Stimulated activated CD8-positive, alpha-beta memory T cell treated with anti-CD3 and anti-CD28 coated beads, Interleukin-2, amount 100 ng/mL, for 1 hour (primary cell): ENCODE results near the gene CLIP3.
A peak's percentile ranks its signal among the peaks of the same experiment; 100 is the strongest.
"Not testable (repeated sequence)": the region's sequence is repeated elsewhere in the genome, so short reads cannot be mapped to it uniquely, and the experiment has no call there.

Experiments
- DNase-seq, 2 donors: peaks; one replicate each; pipeline ENCODE4 v3.0.0-alpha.2; 2020; ENCODE audit warnings: low read depth in 2 of 2

Gene CLIP3, protein sequence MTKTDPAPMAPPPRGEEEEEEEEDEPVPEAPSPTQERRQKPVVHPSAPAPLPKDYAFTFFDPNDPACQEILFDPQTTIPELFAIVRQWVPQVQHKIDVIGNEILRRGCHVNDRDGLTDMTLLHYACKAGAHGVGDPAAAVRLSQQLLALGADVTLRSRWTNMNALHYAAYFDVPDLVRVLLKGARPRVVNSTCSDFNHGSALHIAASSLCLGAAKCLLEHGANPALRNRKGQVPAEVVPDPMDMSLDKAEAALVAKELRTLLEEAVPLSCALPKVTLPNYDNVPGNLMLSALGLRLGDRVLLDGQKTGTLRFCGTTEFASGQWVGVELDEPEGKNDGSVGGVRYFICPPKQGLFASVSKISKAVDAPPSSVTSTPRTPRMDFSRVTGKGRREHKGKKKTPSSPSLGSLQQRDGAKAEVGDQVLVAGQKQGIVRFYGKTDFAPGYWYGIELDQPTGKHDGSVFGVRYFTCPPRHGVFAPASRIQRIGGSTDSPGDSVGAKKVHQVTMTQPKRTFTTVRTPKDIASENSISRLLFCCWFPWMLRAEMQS

DNA sequence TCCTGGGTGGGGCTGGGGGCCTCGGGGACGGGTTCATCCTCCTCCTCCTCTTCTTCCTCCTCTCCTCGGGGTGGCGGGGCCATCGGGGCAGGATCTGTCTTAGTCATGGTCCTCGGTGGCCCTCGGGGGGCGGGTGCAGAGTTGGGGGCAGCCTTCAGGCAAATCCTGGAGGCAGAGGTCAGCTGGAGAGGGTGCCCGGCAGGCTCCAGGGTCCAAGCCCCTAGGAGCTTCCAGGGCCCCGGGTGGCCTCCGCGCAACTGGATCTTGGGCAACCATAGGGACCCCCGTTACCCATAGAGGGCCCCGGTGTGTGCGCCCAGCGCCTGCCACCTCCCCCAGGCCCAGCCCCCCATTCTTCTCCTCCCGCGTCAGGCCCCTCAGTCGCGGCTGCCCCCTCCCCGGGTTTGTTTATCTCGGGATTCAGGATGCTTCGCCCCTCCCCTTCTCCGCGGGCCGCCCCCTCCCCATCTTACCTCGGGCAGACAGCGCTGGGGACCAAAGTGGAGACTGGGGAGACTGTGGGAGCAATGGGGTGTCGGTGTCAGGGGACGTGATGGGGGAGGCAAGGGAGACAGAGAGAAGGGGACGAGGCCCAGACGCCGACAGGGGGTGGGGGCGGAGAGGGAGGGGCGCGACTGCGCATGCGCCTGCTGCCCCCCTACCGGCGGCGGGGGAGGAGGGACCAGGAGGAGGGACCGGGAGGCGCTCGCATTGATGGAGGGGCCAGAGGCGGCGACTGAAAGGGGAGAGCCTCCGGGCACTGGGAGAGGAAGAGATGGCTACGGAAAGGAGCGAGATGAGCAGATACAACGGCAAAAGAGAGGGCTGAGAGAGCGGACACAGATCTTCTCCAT lies at the start of gene CLIP3:
CLIP3 (minus strand) TSS at position 623 of the 854 bp plus-strand sequence; CDS start at position 107, 516 bp downstream.
- DNase-seq: no peak

DNA sequence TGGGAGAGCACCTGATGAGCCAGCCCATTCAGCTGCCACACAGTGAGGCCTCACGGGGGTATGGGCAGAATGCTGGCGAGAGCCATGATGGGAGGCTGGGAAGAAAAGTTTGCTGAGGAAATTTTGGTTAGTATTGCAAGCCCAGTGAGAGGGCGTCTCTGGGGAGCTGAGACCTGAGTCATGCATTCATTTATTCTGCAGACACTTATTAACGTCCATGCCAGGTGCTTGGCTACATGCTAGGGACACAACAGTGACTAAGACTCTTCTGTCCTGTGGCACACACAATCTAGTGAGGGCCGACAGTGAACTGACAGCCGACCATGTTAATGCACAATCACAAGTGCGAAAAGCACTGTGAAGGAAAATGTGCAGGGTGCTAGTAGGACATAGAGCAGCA lies 49.2 kb upstream of the CLIP3 start:
- no peak for DNase-seq

DNA sequence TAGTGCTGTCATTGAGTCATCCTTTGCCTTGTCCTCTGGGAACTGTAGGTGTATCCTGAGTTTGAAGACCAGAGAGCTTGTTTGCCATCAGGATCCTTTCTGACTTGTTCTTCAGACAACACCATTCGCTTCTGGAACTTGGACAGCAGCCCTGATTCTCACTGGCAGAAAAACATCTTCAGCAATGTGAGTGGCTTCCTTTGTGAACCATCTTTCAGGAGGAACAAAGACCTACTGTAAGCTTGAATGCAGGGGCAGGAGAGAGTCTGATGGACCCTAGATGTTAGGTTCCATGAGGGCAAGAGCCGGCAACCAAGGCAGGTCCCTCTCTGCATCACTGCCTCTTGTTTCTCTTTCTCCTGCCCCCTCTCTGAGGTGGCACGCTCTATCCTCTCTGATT lies 48.7 kb upstream of the CLIP3 start:
- DNase-seq: no peak

DNA sequence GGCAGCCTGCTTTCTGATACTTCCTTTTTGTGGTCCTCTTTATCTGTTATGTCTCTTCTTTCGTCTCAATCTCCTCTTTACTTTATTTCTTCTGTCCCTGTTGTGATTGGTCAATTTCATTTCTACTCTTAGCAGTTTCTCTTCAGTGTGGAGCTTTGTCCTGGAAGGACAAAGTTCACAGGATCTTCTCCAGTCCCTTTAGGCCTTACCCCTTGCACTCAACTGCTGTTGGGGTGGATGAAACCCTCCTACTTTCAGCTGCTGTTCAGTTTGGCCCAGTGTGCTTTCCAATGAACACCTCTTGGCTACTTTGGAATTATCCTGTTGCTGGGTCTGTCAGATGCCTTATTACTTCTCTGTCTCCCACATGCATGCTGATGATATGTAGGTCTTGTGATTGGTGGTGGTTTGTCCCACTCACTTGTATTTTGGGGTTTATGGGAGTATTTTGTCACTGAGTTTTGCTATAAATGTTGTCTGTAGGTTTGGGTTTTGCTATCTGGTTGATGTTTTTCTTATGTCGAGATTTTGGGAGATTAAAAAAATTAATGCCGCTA lies 46.8 kb upstream of the CLIP3 start:
- DNase-seq: no peak

DNA sequence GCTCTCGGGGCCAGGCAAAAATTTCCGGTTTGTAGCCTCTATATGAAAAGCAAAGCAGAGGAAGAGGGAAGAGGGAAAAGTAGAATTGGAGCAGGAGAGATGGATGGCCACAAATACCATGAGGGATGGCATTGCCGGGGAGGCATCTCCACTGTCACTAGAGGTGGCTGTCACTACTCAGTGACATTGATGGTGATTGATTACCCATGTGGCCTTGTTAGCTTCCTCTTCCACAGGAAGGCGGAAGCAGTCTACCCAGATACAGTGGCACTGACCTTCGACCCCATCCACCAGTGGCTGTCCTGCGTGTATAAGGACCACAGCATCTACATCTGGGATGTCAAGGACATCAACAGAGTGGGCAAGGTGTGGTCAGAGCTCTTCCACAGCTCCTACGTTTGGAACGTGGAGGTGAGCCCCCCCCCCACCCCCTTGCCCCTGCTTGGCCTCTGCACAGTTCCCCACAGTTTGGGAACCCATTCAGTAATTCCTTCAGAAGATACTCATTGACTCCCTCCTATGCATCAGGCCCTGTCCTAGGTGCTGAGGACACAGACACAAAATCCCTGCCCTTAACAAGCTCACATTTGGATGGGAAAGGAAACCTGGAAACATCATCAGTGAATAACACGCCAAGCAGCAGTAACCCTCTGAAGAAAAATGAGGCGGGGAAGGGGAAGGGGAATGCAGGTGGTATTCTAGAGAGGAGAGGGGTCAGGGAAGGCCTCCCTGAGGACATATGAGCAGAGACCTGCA lies 40.6 kb upstream of the CLIP3 start:
- no peak for DNase-seq

DNA sequence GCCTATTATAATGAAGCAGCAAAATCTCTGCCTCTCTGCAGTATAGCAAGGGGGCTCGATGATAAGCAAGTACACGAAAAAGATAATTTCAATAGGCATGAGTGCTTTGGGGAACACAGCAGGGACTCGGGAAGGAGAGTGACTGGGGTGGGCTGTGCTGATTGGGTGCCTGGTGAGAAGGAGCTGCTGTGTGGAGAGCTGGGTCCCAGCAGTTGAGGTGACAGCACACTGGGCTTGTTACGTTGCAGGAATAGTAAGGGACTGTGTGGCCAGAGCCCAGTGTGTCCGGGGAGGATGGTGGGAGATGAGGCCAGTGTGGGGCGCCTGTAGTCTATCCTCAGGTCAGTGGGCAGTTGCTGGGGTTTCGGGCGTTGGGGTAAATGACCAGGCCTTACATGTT lies 39.4 kb upstream of the CLIP3 start:
- DNase-seq: no peak

DNA sequence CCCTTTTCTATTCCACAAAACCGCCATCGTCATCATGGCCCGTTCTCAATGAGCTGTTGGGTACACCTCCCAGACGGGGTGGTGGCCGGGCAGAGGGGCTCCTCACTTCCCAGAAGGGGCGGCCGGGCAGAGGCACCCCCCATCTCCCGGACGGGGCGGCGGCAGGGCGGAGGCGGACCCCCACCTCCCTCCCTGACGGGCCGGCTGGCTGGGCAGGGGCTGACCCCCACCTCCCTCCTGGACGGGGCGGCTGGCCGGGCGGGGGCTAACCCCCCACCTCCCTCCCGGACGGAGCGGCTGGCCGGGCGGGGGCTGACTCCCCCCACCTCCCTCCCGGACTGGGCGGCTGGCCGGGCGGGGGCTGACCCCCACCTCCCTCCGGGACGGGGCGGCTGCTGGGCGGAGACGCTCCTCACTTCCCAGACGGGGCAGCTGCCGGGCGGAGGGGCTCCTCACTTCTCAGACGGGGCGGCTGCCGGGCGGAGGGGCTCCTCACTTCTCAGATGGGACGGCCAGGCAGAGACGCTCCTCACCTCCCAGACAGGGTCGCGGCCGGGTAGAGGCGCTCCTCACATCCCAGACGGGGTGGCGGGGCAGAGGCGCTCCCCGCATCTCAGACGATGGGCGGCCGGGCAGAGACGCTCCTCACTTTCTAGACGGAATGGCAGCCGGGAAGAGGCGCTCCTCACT lies 36.3 kb upstream of the CLIP3 start:
- DNase-seq: not testable (repeated sequence)

DNA sequence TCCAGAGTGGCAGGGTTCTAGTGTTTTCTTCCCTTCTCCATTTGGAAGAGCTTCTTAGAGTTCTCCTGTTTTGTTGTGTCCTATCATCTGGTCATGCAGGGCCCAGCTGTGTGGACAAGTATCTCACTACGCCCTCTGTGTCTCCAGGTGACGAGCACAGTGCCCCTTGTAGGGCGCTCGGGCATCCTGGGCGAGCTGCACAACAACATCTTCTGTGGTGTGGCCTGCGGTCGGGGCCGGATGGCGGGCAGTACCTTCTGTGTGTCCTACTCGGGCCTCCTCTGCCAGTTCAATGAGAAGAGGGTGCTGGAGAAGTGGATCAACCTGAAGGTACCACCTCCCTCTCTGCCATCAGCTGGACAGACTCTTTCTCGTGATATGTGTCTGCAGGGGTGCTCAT lies 35.0 kb upstream of the CLIP3 start:
- no peak for DNase-seq

DNA sequence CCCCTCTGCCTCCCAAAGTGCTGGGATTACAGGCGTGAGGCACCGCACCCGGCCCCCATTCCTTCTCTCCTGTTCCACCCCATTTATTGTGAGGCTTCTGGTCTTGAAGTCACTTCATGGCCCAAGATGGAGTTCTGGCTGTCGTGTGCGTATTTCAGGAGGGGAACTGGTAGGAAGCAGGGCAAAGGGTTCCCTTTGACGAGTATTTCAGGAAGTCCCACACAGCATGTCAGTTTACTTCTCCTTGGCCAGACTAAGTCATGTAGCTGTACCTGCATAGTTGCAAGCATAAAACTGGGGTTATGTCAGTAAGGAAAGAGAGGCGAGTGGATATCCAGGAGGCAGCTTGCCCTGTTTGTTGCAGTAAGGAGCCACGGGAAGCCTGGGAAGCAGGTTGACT lies 32.2 kb upstream of the CLIP3 start:
- DNase-seq: no peak

DNA sequence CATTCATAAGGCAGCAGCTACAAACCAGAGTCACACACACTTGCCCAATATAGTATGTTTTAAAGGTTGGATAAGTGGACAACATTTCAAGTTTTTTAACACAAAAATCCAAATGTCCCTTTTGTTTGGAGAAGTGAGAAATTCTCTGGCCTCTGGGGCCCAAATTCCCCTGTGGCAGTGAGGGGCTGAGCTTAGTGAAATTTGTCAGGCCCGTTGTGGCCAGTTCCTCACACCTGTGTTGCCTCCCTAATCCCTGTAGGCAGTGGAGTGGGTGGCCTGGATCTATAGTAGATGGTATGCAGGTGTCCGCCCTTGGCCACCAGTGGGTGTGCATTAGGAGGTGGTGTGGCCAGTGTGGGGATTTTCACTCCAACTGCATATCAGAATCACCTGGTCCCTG lies 28.7 kb upstream of the CLIP3 start:
- DNase-seq: no peak

DNA sequence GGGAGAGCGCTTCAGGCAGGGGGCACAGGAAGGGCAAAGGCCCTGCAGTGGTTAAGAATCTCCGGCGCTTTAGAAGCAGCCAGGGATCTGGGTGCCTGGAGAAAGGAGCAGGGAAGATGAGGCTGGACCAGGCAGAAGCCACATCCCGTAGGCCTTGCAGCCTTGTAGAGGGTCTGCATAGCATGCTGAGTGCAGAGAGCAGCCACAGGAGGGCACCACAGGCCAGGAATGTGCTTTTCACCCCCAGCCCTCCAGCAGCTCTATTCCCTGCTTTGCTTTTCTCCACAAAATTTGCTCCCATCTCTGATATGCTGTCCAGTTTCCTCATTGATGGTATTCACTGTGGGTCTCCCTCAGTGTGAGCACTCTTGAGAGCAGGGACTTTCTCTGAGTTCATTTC lies 27.8 kb upstream of the CLIP3 start:
- DNase-seq: no peak

DNA sequence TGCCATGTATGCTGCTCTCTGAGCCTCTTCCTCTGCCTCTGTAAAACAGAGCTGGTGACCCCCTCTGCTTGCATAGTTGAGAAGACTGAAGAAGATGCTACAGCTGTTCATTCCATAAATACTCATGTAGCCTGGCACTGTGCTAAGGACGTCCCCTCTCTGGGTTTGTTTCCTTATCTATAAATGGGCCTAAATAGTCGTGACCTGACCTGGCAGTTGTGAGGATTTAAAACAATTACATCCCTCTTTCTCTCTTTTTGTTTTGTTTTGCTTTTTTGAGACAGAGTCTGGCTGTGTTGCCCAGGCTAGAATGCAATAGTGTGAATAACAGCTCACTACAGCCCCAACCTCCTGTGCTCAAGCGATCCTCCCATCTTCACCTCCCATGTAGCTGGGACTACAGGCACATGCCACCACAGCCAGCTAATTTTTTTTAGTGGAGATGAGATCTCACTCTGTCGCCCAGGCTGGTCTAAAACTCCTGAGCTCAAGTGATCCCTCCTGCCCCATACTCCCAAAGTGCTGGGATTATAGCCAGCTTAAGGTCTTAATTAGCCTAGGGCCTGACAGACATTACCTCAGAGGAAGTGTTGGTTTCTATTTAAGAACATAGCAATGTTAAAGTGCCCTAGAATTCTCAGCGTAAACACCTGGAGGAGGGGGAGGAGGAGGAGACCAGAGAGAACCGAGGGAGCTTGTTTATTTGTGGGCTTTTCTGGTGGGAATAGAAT lies 26.7 kb upstream of the CLIP3 start:
- no peak for DNase-seq

DNA sequence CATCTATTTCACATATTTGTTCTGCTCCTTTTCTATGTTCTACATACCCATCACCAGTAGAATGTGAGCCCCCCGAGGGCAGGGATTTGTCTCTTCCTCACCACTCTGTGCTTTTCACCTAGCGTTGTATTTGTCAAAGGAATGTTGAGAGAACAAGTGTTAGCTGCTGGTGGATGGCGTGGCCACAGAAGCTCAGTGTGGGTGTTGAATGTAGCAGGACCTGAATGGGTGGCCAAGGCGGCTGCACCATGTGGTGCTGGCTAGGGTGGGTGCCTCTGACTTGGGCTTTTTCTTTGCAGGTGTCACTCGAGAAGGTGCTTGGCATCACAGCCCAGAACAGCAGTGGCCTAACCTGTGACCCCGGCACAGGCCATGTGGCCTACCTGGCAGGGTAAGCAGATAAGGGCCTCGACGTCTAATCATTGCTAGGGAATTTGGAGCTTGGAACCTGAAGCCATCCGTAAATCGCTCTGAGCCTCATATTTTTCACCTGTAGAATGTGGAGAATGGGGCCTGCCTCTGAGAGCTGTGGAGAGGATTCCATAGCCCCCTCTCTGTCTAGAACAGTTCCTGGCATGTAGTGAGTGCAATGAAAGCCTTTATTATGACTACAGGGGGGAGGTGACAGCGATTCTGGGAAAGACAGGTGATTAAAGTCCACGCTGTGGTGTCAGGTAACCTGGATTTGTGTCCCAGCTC lies 26.0 kb upstream of the CLIP3 start:
- no peak for DNase-seq

DNA sequence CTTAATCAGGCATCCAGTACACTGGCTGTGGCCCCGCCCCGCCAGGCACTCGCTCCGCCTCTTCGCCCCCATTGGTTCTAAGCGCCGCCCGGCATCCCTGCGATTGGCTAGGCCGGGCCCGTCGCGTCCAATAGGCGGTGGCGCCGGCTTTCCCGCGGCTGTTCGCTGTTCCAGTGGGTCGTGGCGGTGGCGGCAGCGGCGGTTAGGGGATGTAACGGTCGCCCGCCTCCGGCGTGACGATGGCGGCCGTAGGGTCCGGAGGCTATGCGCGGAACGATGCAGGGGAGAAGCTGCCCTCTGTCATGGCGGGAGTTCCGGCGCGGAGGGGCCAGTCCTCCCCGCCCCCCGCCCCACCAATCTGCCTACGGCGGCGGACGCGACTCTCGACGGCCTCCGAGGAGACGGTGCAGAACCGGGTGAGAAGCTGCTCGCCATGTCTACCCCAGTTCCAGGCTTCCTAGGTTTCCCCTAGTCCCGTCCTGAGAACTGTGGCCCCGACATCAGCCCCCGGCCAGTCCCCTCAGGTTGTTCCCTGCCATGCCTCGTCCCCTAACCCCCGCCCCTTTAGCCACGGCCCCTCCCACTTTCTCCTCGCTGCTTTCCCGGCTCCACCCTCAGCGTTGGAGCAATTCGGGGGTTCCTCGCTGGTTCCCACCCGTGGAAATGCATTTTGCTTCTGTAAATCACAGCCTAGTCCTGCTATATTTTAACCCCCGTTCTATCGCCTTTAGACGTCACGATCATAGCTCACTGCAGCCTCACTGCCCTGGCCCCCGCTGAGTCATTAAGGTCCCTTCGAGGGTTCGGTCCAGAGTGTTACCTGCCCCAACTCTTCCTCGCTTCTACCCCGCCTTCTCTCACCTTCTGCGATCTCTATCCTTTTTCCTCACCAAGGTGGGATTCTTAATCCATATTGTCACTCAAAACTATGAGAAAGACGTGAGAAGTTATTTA lies 22.3 kb upstream of the CLIP3 start, which contains the start of gene WDR62:
WDR62 (plus strand) TSS at position 165 of the 954 bp plus-strand sequence; CDS start at position 240, 75 bp downstream.
- peak; percentile 88 to 92 for DNase-seq

DNA sequence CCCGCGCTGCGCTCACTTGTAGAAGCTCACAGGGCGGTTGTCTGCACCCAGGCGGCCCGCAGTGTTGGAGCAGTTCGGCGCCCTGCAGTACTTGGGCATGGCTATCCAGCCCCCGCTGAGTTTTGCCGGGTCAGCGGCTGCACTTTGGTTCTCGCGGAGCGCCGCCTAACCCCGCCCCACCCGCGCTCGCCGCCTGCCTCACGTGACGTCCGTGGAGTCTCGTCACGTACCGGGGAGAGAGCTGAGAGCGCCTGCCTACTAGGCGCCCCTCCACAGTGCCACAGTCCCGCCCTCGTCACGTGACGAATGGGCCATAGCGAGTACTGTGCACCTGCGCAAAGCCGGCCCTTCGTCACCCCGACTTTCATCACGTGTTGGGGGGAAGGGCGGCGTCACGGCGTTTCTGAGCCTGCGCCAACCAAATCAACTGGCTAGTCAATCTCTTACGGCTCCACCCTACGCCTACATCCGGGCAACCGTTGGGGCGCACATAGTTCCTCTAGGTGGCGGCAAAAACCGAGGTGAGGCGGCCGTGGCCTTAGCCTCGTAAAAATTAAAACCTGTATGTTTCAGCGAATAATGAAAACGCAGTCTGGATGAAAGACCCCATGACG lies 21.6 kb upstream of the CLIP3 start, which contains the start of gene THAP8:
THAP8 (minus strand) TSS at position 167 of the 614 bp plus-strand sequence; CDS start at position 99, 68 bp downstream.
- peak; percentile 99 to 100 for DNase-seq

DNA sequence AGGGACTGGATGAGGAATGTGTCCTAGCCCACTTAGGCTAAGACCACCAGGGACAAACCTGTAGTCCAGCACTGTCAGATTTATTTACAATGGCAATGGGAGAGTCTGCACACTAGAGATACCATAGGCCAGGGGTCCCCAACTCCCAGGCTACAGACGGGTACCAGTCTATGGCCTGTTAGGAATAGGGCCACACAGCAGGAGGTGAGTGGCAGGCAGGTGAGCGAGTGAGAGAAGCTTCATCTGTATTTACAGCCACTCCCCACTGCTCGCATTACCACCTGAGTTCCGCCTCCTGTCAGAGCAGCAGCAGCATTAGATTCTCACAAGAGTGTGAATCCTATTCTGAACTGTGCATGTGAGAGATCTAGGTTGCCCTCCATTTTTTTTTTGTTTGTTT lies 19.0 kb upstream of the CLIP3 start:
- no peak for DNase-seq

DNA sequence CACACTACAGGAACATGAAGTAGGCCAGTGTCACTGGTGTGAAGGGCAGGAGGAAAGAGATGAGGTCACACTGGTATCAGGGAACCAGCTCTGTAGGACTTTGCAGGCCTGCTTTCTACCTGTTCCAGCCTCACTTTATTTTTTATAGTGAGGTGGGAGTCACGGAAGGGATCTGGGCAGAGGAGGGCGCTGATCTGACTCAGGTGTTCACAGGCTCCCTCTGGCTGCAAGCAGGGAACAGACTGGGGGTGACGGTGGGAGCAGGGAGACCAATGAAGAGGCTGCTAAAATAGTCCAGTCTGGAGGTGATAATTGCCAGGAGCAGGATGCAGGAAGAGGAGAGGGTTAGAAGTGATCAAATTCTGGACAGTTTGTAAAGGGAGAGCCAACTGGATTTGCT lies 18.6 kb upstream of the CLIP3 start:
- no peak for DNase-seq
